ENCODE measurements around the gene APOF. TPM values are rescaled to one million over a fixed set of nuclear protein-coding genes. Genes with fewer than 3 reads are reported as not detected.

The APOF gene
- total and polyA plus RNA-seq, 2 of the 13 experiments (the other 11 are each of a cell fraction or from before 2014, with no cell fraction given) = 3.3 to 23.9 TPM

DNA sequence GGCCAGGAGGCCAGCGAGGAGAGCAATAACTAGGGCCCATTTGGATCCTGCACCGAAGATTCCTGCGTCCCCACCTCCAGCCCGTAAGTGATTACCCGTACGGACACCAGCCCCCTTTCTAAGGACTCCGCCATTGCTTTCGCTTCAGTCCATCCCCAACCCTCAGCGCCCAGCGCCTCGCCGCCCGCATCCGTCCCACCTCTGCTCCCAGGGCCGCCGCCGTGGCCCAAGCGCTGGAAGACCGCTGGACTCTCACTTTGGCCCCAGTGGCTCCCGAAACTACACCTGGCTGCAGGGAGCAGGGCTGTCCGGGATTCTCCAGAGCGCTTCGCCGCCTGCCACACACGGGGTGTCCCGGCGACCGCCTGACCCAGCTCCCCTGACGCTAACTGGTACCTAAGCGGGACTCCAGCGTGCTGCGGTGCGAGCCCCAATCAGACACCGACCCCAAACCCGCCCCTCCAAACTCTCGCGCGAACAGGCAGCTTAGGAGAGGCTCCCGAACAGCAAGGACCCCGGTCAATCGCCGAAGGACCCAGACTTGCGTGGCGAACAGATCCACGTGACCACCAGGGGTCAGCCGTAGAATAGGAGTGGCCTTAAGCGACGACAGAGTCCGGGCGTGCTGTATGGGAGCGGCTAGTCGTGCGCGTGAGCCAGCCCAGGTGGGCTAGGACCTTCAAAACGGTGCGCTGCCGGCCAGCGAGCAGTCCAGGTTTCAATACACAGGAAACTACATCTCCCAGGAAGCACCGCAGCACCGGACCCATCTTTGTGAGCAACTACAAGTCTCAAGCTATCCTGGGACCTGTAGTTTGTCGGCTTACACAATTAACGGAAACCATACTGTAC is 46.8 kb downstream of the APOF start, which contains the start of gene CNPY2 (continued):
- TF ChIP-seq, protein P1, sequence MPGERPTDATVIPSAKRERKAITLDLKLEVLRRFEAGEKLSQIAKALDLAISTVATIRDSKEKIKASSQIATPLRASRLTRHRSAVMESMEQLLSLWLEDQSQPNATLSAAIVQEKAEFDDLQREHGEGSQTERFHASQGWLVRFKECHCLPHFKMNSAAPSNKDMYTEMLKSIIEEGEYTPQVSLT (CRISPR knock-in tag; IDR thresholded peaks at IDR 0.05; ENCODE audit: borderline replicate concordance, low read depth) = no peak
- TF ChIP-seq JUND (CRISPR knock-in tag; IDR thresholded peaks at IDR 0.05) = no peak
- TF ChIP-seq ZNF329 (CRISPR knock-in tag; IDR thresholded peaks at IDR 0.05; ENCODE audit: low read depth) = 0 out of 2 replicates have a peak, but pooled peaks have one; percentile 67
- TF ChIP-seq ZNF549 (CRISPR knock-in tag; IDR thresholded peaks at IDR 0.05) = 0 out of 2 replicates have a peak, but pooled peaks have one; percentile 73
- no peak for TF ChIP-seq SMARCE1 (IDR thresholded peaks at IDR 0.05; ENCODE audit: borderline replicate concordance)
- TF ChIP-seq FOXA1 (IDR thresholded peaks at IDR 0.05) = no peak
- TF ChIP-seq FOXA1 (CRISPR knock-in tag; IDR thresholded peaks at IDR 0.05) = no peak
- TF ChIP-seq, protein P2, sequence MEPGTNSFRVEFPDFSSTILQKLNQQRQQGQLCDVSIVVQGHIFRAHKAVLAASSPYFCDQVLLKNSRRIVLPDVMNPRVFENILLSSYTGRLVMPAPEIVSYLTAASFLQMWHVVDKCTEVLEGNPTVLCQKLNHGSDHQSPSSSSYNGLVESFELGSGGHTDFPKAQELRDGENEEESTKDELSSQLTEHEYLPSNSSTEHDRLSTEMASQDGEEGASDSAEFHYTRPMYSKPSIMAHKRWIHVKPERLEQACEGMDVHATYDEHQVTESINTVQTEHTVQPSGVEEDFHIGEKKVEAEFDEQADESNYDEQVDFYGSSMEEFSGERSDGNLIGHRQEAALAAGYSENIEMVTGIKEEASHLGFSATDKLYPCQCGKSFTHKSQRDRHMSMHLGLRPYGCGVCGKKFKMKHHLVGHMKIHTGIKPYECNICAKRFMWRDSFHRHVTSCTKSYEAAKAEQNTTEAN (CRISPR knock-in tag; conservative IDR thresholded peaks at IDR 0.05) = peak; percentile 90
- TF ChIP-seq ATF1 (CRISPR knock-in tag; IDR thresholded peaks at IDR 0.05) = peak; percentile 36
- no peak for TF ChIP-seq SRY (CRISPR knock-in tag; IDR thresholded peaks at IDR 0.05)
- peak; percentile 89 for TF ChIP-seq BRD4 (CRISPR knock-in tag; IDR thresholded peaks at IDR 0.05)
- TF ChIP-seq, protein P3, sequence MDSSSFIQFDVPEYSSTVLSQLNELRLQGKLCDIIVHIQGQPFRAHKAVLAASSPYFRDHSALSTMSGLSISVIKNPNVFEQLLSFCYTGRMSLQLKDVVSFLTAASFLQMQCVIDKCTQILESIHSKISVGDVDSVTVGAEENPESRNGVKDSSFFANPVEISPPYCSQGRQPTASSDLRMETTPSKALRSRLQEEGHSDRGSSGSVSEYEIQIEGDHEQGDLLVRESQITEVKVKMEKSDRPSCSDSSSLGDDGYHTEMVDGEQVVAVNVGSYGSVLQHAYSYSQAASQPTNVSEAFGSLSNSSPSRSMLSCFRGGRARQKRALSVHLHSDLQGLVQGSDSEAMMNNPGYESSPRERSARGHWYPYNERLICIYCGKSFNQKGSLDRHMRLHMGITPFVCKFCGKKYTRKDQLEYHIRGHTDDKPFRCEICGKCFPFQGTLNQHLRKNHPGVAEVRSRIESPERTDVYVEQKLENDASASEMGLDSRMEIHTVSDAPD (CRISPR knock-in tag; IDR thresholded peaks at IDR 0.05) = no peak
- TF ChIP-seq, protein P4, sequence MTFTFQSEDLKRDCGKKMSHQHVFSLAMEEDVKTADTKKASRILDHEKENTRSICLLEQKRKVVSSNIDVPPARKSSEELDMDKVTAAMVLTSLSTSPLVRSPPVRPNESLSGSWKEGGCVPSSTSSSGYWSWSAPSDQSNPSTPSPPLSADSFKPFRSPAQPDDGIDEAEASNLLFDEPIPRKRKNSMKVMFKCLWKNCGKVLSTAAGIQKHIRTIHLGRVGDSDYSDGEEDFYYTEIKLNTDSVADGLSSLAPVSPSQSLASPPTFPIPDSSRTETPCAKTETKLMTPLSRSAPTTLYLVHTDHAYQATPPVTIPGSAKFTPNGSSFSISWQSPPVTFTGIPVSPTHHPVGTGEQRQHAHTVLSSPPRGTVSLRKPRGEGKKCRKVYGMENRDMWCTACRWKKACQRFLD (CRISPR knock-in tag; IDR thresholded peaks at IDR 0.05; ENCODE audit: borderline replicate concordance) = peak; percentile 70; the same call in 1 of the 2 replicates
- TF ChIP-seq, protein P5, sequence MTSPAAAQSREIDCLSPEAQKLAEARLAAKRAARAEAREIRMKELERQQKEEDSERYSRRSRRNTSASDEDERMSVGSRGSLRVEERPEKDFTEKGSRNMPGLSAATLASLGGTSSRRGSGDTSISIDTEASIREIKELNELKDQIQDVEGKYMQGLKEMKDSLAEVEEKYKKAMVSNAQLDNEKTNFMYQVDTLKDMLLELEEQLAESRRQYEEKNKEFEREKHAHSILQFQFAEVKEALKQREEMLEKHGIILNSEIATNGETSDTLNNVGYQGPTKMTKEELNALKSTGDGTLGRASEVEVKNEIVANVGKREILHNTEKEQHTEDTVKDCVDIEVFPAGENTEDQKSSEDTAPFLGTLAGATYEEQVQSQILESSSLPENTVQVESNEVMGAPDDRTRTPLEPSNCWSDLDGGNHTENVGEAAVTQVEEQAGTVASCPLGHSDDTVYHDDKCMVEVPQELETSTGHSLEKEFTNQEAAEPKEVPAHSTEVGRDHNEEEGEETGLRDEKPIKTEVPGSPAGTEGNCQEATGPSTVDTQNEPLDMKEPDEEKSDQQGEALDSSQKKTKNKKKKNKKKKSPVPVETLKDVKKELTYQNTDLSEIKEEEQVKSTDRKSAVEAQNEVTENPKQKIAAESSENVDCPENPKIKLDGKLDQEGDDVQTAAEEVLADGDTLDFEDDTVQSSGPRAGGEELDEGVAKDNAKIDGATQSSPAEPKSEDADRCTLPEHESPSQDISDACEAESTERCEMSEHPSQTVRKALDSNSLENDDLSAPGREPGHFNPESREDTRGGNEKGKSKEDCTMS (CRISPR knock-in tag; conservative IDR thresholded peaks at IDR 0.05) = no peak
- TF ChIP-seq ZNF180 (CRISPR knock-in tag; IDR thresholded peaks at IDR 0.05; ENCODE audit: borderline replicate concordance, low read depth) = no peak
- no peak; the same call in none of the 2 replicates for TF ChIP-seq REPIN1 (CRISPR knock-in tag; IDR thresholded peaks at IDR 0.05; ENCODE audit: borderline replicate concordance, low read depth)
- TF ChIP-seq HNF4A (CRISPR knock-in tag; IDR thresholded peaks at IDR 0.05) = peak; percentile 52; the same call in 1 of the 2 replicates
- TF ChIP-seq NPAS2 (CRISPR knock-in tag; IDR thresholded peaks at IDR 0.05; ENCODE audit: borderline replicate concordance) = no peak
- TF ChIP-seq, protein P6, sequence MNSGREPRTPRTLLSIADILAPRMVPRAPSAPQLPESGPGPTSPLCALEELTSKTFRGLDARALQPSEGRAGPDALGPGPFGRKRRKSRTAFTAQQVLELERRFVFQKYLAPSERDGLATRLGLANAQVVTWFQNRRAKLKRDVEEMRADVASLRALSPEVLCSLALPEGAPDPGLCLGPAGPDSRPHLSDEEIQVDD (CRISPR knock-in tag; IDR thresholded peaks at IDR 0.05; ENCODE audit: borderline replicate concordance) = no peak; the same call in 1 of the 2 replicates
- no peak for TF ChIP-seq MAFF (IDR thresholded peaks at IDR 0.05; ENCODE audit: low read depth, low read length)
